H1 (cell line): ENCODE data around the gene DPY30.

Experiments
- CTCF ChIP-seq, 3 experiments: IDR thresholded peaks; 1 replicate in 2 of 3; 2 replicates in 1 of 3; pipeline versions ENCODE4 v1.5.1 to v1.6.1; 2011; ENCODE audit warnings: low read length in 3 of 3, mild to moderate bottlenecking in 3 of 3, inconsistent platforms in 2 of 3, low read depth in 1 of 3, moderate library complexity in 1 of 3; ENCODE audit not compliant: insufficient read depth in 1 of 3; ENCODE audit errors: control extremely low read depth in 1 of 3
- EP300 ChIP-seq, 2 experiments: IDR thresholded peaks; 1 replicate in 1 of 2; 2 replicates in 1 of 2; pipeline ENCODE4 v1.6.1; 2011 to 2012; ENCODE audit warnings: low read depth in 2 of 2, low read length in 2 of 2, mild to moderate bottlenecking in 2 of 2, borderline replicate concordance in 1 of 2, inconsistent platforms in 1 of 2, moderate library complexity in 1 of 2
- EZH2 ChIP-seq: fragments of 200-600 bp; sonication (generic); IDR thresholded peaks from 2 replicates; pipeline ENCODE4 v1.7.1; 2012; ENCODE audit warnings: low read depth, mild to moderate bottlenecking, moderate library complexity, low read length, inconsistent platforms; ENCODE audit not compliant: severe bottlenecking
- NRF1 ChIP-seq: IDR thresholded peaks from 2 replicates; pipeline ENCODE4 v1.6.1; 2011; ENCODE audit warnings: mild to moderate bottlenecking, low read depth, low read length, improper control_type of control experiment
- SRF ChIP-seq: IDR thresholded peaks from 2 replicates; pipeline ENCODE4 v1.6.1; 2011; ENCODE audit warnings: mild to moderate bottlenecking, low read depth, low read length, moderate library complexity
- TCF12 ChIP-seq: IDR thresholded peaks from 2 replicates; pipeline ENCODE4 v1.6.1; 2011; ENCODE audit warnings: low read depth, mild to moderate bottlenecking, low read length
- YY1 ChIP-seq: IDR thresholded peaks from 2 replicates; pipeline ENCODE4 v1.6.1; 2011; ENCODE audit warnings: low read depth, mild to moderate bottlenecking, low read length
- ZNF274 ChIP-seq: IDR thresholded peaks from 2 replicates; pipeline ENCODE4 v1.7.0; 2012; ENCODE audit warnings: low read length, borderline replicate concordance; ENCODE audit errors: extremely low read depth

- no peak for TF ChIP-seq SRF
- TF ChIP-seq EP300 (IDR thresholded peaks at IDR 0.05; ENCODE audit: borderline replicate concordance in 1 of 2, low read depth in 2 of 2, low read length in 2 of 2): no peak
- TF ChIP-seq NRF1: no peak
- TF ChIP-seq CTCF (IDR thresholded peaks at IDR 0.05; ENCODE audit: control extremely low read depth in 1 of 3, insufficient read depth in 1 of 3, low read depth in 1 of 3, low read length in 3 of 3): no peak
- TF ChIP-seq EZH2: no peak
- no peak for TF ChIP-seq YY1
- no peak for TF ChIP-seq ZNF274
- TF ChIP-seq TCF12: no peak
Measured at GRCh38 chr2:32012872-32013271, 26.7 kb downstream of the DPY30 start.
